Skeletal muscle cell (primary cell): ENCODE measurements around the gene MRPL49.

Experiments used
- DNase-seq: peaks from one replicate; pipeline ENCODE4 v3.0.0-alpha.2; 2010; ENCODE audit warnings: low read depth
- H3K4me3 ChIP-seq: 2 replicates; pipeline ENCODE4 v1.5.1; 2011; ENCODE audit warnings: low read depth, mild to moderate bottlenecking, control low read depth, low read length, moderate library complexity

Gene MRPL49

GRCh38 chr11:65121865-65122696 lies at the start of gene MRPL49, which contains the start of gene FAU:
MRPL49 (plus strand) TSS chr11:65122321; CDS start chr11:65122347, 26 bp downstream.
FAU (minus strand) TSS chr11:65122134; CDS start chr11:65121813, 321 bp downstream.
- peak within 1 kb of the TSS; percentile 96 for H3K4me3 ChIP-seq

GRCh38 chr11:65072631-65072966 lies 49.5 kb upstream of the MRPL49 start:
- DNase-seq, result no peak
- no peak overlapping the region for H3K4me3 ChIP-seq

More at GRCh38 chr11:65121865-65122696, at the start of gene MRPL49, which contains the start of gene FAU:
- peak; percentile 88 for DNase-seq

GRCh38 chr11:65077451-65077850 lies 44.7 kb upstream of the MRPL49 start:
- no peak overlapping the region for H3K4me3 ChIP-seq
- DNase-seq, result peak; percentile 9

- H3K4me3 ChIP-seq, result no peak overlapping the region
- no peak for DNase-seq
Observed at GRCh38 chr11:65078151-65078550, 44.0 kb upstream of the MRPL49 start.

- no peak for DNase-seq
- no peak overlapping the region for H3K4me3 ChIP-seq
Observed at GRCh38 chr11:65078786-65079342, 43.3 kb upstream of the MRPL49 start.

- peak overlapping the region; percentile 92 for H3K4me3 ChIP-seq
- DNase-seq, result no peak
Observed at GRCh38 chr11:65083134-65083833, 38.8 kb upstream of the MRPL49 start.

GRCh38 chr11:65083834-65084597 lies 38.1 kb upstream of the MRPL49 start, which contains the start of the genes CDCA5 and ZFPL1:
CDCA5 (minus strand) TSS chr11:65084040; CDS start chr11:65083978, 62 bp downstream.
ZFPL1 (plus strand) TSS chr11:65084222; CDS start chr11:65084699, 477 bp downstream.
- peak within 1 kb of the TSS; percentile 92 for H3K4me3 ChIP-seq
- DNase-seq, result peak; percentile 84

GRCh38 chr11:65084598-65085375 lies 37.3 kb upstream of the MRPL49 start:
- H3K4me3 ChIP-seq, result peak overlapping the region; percentile 92
- no peak for DNase-seq

- DNase-seq, result no peak
- peak overlapping the region; percentile 92 for H3K4me3 ChIP-seq
Observed at GRCh38 chr11:65085446-65085845, 36.7 kb upstream of the MRPL49 start.

GRCh38 chr11:65086809-65087208 lies 35.3 kb upstream of the MRPL49 start:
- no peak for DNase-seq
- H3K4me3 ChIP-seq, result no peak overlapping the region

GRCh38 chr11:65087216-65087615 lies 34.9 kb upstream of the MRPL49 start:
- no peak overlapping the region for H3K4me3 ChIP-seq

GRCh38 chr11:65087827-65088226 lies 34.3 kb upstream of the MRPL49 start:
- no peak overlapping the region for H3K4me3 ChIP-seq
- DNase-seq, result no peak

More at GRCh38 chr11:65087216-65087615, 34.9 kb upstream of the MRPL49 start:
- DNase-seq, result no peak

- no peak for DNase-seq
- H3K4me3 ChIP-seq, result no peak overlapping the region
Observed at GRCh38 chr11:65089621-65090020, 32.5 kb upstream of the MRPL49 start.

- DNase-seq, result no peak
- no peak overlapping the region for H3K4me3 ChIP-seq
Observed at GRCh38 chr11:65090628-65091027, 31.5 kb upstream of the MRPL49 start.

GRCh38 chr11:65095427-65095826 lies 26.7 kb upstream of the MRPL49 start:
- peak overlapping the region; percentile 73 for H3K4me3 ChIP-seq
- no peak for DNase-seq

- peak within 1 kb of the TSS; percentile 73 for H3K4me3 ChIP-seq
- peak; percentile 62 for DNase-seq
Observed at GRCh38 chr11:65095974-65096806, 25.9 kb upstream of the MRPL49 start, which contains the start of gene VPS51. VPS51 (plus strand) TSS chr11:65096214; CDS start chr11:65096251, 37 bp downstream.

GRCh38 chr11:65096926-65097325 lies 25.2 kb upstream of the MRPL49 start:
- no peak for DNase-seq
- peak overlapping the region; percentile 73 for H3K4me3 ChIP-seq
